Ovary (tissue), 3 donors: Measurements from ENCODE around the gene THSD7A.

Source experiments
- CTCF ChIP-seq, 3 donors: fragments of 450-650 bp in 2 of 3; fragments of 200-600 bp in 1 of 3; IDR thresholded peaks; one replicate each; pipeline versions ENCODE4 v1.5.1 to v1.8.0; 2016 to 2022; ENCODE audit warnings: antibody characterized with exemption in 3 of 3, mild to moderate bottlenecking in 1 of 3
- EP300 ChIP-seq: sonication (generic); formaldehyde crosslinking; IDR thresholded peaks from one replicate; pipeline ENCODE4 v1.6.1; 2017; ENCODE audit warnings: antibody characterized with exemption
- POLR2A ChIP-seq: fragments of 450-650 bp; IDR thresholded peaks from one replicate; pipeline ENCODE4 v1.6.1; 2017; ENCODE audit warnings: antibody characterized with exemption, mild to moderate bottlenecking, moderate library complexity
- donor health status: DM: no; HTN: no; CAD: no.

- TF ChIP-seq CTCF (IDR thresholded peaks at IDR 0.05), result no peak
- no peak for TF ChIP-seq POLR2A
- no peak for TF ChIP-seq EP300
Measured at GRCh38 chr7:11394438-11394837, 437.6 kb downstream of the THSD7A start.
